GM19324 (cell line): Measurements from ENCODE around the gene PNMA1.

Source experiments
- ATAC-seq: cut with Tn5 transposase; IDR thresholded peaks from one replicate; pipeline ENCODE4 v1.9.1; 2021; ENCODE audit warnings: mild to moderate bottlenecking, moderate library complexity; ENCODE audit not compliant: unreplicated experiment, low FRiP score

The PNMA1 gene

DNA sequence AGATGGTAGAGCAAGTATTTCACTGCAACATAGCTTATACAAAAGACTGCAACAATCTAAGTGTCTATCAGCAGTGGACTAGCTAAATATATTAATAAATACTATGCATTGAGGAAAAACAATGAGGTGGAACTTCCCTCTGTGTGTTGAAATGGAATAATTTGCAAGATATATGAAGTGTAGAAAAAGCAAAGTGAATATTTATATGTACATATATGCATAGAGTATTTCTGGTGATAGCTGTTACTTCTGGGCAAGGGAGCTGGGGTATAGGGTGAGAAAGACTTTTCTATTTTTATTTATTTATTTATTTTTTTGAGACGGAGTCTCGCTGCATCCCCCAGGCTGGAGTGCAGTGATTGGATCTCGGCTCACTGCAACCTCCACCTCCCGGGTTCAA, 35.5 kb downstream of the PNMA1 start:
- no peak for ATAC-seq

DNA sequence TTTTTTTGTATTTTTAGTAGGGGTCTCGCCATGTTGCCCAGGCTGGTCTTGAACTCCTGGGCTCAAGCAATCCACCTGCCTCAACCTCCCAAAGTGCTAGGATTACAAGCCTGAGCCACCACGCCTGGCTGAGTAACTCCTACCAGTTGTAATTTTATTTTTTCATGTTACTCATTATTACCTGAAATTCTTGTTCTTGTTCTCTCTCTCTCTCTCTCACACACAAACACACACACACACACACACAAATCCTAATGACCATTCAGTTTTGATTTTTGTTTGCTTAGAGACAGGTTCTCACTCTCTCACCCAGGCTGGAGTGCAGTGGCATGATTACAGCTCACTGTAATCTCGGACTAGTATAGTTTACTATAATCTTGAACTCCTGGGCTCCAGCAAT, 39.2 kb downstream of the PNMA1 start:
- no peak for ATAC-seq

GRCh38 chr14:73667854-73668253, 46.3 kb downstream of the PNMA1 start:
- no peak for ATAC-seq

GRCh38 chr14:73666583-73666982, 47.6 kb downstream of the PNMA1 start:
- no peak for ATAC-seq

DNA sequence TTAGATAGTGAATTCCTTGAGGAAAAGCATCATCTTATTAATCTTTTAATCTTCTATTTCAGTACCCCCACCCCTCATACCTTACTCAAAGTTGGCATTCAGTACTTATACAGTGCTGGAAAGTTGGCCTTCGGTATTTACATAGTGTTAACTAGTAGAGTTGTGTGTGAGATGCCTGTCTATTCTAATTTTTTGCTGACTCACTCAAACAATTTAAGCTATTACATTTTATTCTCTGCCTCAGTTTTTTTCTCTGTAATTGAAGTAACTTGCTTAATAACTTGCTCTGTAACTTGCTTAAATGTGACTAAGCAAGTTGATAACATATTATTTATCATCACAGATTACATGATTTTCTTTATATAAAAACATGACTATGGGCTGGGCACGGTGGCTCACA, 49.1 kb downstream of the PNMA1 start:
- no peak for ATAC-seq

DNA sequence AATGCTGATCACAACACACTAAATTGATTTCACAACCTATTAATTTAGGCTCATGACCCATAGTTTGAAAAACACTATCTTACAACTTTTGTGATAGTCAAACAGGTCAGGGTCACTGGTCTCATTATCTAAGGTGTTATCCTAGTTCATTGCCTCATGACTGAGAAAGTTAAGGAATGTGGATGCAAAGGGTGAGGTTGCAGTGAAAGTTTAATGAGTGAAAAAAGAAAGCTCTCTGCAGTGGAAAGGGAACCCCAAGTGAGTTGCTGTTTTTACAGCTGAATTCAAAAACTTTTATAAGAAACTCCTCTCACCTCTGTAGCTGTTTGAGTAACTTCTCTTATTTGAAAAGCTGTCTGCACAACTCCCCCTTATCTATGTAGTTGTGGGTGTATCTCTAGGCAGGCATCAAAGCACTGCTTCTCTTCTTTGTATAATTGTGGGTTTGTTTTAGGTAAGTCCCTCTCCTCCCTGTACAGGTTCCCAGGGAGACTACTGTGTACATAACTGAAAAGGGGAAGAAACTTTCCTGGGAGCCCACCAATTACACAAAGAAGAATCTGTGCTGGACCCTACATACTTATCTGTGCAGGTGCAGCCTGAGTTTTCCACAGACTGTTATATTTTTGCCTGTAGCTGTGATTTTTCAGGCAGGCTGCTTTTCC, 50.5 kb downstream of the PNMA1 start:
- ATAC-seq, result no peak

DNA sequence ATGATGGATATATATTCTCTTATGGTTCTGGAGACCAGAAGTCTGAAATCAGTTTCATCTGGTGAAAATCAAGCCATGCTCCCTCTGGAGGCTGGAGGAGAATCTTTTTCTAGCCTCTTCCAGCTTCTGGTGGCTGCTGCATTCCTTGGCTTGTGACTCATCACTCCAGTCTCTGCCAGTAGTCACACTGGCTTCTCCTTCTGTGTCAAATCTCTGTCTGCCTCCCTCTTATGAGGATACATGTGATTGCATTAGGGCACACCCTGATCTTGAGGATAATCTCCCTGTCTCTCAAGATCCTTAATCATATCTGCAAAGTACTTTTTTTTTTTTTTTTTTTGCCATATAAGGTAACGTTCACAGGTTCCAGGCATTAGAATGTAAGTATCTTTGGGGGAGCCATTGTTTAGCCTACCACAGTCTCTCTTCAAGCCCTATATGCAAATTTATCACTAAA, 51.7 kb downstream of the PNMA1 start:
- ATAC-seq, result no peak

- ATAC-seq, result no peak
Observed at GRCh38 chr14:73661872-73662271, 52.3 kb downstream of the PNMA1 start.
